ENCODE measurements around the gene GRK3. TPM values are rescaled to one million over a fixed set of nuclear protein-coding genes. Genes with fewer than 3 reads are reported as not detected.

Gene GRK3
- total RNA-seq, 1 experiment from 2014 or later = 14.6 TPM

DNA sequence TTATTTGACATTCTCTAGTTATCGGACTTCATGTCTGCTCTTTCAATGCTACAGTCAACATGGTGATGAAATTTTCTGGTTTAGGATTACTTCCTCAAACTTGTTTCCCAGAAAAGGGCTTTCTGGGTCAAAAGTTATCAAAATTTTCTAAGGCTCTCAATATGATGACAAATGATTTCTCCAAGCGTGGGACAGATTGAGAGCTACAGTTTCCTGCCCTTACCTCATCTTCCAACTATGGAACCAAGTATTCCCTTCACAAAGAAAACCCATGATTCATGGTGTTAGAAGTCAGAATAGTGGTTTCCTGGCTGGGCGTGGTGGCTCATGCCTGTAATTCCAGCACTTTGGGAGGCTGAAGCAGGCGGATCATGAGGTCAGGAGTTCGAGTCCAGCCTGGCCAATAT, 195.4 kb downstream of the GRK3 start:
- H3K36me3 ChIP-seq (ENCODE audit: control insufficient read depth in 1 of 2, insufficient read depth in 2 of 2, low read length in 2 of 2) = no peaks in the 10 kb centered on the region
- intact Hi-C loops (cut with micrococcal nuclease) = no loop called here
- H3K9me3 ChIP-seq (ENCODE audit: control insufficient read depth in 1 of 2, insufficient read depth in 1 of 2, low read depth in 1 of 2, low read length in 2 of 2) = no peaks in the 10 kb centered on the region
- H3K79me2 ChIP-seq (ENCODE audit: insufficient read depth, low read length) = no peaks in the 10 kb centered on the region
- ChIA-PET CTCF (interaction anchor here (3.9 kb wide), 1 partner anchor 13 kb away, joined by 13 read pairs; no protein-coding TSS in a partner anchor), POLR2A (no interaction called here), RAD21 (ENCODE audit: low non-redundant PET in 1 of 2, low total read pairs in 2 of 2, uncharacterized antibody in 2 of 2, unreplicated experiment in 2 of 2) (no interaction called here)
- no peaks in the 10 kb centered on the region for H3K9me2 ChIP-seq (ENCODE audit: insufficient read depth)
- DNase-seq (ENCODE audit: low read depth, low spot score) (no peak), ATAC-seq (peak; percentile 77; the same call in 1 of the 2 replicates)
- no TSS peak for BruUV-seq (replicated peaks)
- H3K27me3 ChIP-seq (ENCODE audit: insufficient read depth, low read length) = no peaks in the 10 kb centered on the region
- peak overlapping the region; percentile 46 for H3K4me2 ChIP-seq (ENCODE audit: low read length)
- H3K9ac ChIP-seq (ENCODE audit: low read length) = no peak overlapping the region
- TF ChIP-seq YY1 (IDR thresholded peaks at IDR 0.05; ENCODE audit: extremely low read depth, insufficient replicate concordance, low read depth, low read length) (no peak), ZNF274 (IDR thresholded peaks at IDR 0.05; ENCODE audit: low read depth, low read length) (no peak)
- TF ChIP-seq, protein P1, sequence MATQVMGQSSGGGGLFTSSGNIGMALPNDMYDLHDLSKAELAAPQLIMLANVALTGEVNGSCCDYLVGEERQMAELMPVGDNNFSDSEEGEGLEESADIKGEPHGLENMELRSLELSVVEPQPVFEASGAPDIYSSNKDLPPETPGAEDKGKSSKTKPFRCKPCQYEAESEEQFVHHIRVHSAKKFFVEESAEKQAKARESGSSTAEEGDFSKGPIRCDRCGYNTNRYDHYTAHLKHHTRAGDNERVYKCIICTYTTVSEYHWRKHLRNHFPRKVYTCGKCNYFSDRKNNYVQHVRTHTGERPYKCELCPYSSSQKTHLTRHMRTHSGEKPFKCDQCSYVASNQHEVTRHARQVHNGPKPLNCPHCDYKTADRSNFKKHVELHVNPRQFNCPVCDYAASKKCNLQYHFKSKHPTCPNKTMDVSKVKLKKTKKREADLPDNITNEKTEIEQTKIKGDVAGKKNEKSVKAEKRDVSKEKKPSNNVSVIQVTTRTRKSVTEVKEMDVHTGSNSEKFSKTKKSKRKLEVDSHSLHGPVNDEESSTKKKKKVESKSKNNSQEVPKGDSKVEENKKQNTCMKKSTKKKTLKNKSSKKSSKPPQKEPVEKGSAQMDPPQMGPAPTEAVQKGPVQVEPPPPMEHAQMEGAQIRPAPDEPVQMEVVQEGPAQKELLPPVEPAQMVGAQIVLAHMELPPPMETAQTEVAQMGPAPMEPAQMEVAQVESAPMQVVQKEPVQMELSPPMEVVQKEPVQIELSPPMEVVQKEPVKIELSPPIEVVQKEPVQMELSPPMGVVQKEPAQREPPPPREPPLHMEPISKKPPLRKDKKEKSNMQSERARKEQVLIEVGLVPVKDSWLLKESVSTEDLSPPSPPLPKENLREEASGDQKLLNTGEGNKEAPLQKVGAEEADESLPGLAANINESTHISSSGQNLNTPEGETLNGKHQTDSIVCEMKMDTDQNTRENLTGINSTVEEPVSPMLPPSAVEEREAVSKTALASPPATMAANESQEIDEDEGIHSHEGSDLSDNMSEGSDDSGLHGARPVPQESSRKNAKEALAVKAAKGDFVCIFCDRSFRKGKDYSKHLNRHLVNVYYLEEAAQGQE (IDR thresholded peaks at IDR 0.05; ENCODE audit: low read depth) = no peak
- peaks cover 8 to 14% of the 10 kb centered on the region in 2 experiments; a peak in 3 of 4 replicates for H3K4me1 ChIP-seq (ENCODE audit: control insufficient read depth in 1 of 2, insufficient read depth in 2 of 2, low read length in 2 of 2)
- H3K27ac ChIP-seq (ENCODE audit: low read depth, low read length) = no peak overlapping the region
- H4K20me1 ChIP-seq (ENCODE audit: insufficient read depth) = no peaks in the 10 kb centered on the region
- H3K4me3 ChIP-seq (replicated peaks in 1 of 2; ENCODE audit: low read depth in 1 of 2, low read length in 2 of 2) = no peak overlapping the region
- no peak overlapping the region for H2AFZ ChIP-seq (ENCODE audit: low read depth, low read length, poor library complexity, severe bottlenecking)

DNA sequence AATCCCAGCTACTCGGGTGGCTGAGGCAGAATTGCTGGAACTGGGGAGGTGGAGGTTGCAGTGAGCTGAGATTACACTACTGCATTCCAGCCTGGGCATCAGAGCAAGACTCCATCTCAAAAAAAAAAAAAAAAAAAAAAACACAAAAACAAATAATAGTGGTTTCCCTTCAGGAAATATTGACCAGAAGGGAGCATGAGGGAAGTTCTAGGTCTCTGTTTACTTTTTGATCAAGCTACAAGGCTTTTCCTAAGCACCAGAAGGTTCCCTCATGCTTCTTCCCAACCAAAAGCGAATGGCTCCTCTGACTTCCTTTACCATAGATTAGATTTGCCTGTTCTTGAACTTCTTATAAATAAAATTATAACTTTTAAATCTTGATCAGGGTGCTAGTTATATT, 195.8 kb downstream of the GRK3 start:
- no peak overlapping the region for H3K9ac ChIP-seq (ENCODE audit: low read length)
- H3K4me2 ChIP-seq (ENCODE audit: low read length) = peak overlapping the region; percentile 46
- no peaks in the 10 kb centered on the region for H4K20me1 ChIP-seq (ENCODE audit: insufficient read depth)
- TF ChIP-seq SRF (IDR thresholded peaks at IDR 0.05; ENCODE audit: low read depth) = no peak
- TF ChIP-seq ELF1 (IDR thresholded peaks at IDR 0.05; ENCODE audit: borderline replicate concordance, low read depth) = no peak
- no peak for TF ChIP-seq FOSL1 (IDR thresholded peaks at IDR 0.05; ENCODE audit: low read depth)
- no peak for TF ChIP-seq SIN3A (IDR thresholded peaks at IDR 0.05; ENCODE audit: low read depth)
- TF ChIP-seq, protein P2, sequence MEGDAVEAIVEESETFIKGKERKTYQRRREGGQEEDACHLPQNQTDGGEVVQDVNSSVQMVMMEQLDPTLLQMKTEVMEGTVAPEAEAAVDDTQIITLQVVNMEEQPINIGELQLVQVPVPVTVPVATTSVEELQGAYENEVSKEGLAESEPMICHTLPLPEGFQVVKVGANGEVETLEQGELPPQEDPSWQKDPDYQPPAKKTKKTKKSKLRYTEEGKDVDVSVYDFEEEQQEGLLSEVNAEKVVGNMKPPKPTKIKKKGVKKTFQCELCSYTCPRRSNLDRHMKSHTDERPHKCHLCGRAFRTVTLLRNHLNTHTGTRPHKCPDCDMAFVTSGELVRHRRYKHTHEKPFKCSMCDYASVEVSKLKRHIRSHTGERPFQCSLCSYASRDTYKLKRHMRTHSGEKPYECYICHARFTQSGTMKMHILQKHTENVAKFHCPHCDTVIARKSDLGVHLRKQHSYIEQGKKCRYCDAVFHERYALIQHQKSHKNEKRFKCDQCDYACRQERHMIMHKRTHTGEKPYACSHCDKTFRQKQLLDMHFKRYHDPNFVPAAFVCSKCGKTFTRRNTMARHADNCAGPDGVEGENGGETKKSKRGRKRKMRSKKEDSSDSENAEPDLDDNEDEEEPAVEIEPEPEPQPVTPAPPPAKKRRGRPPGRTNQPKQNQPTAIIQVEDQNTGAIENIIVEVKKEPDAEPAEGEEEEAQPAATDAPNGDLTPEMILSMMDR (IDR thresholded peaks at IDR 0.05 in 2 of 3, conservative IDR thresholded peaks at IDR 0.05 in 1 of 3; ENCODE audit: borderline replicate concordance in 1 of 3, insufficient read depth in 1 of 3, low read depth in 2 of 3, low read length in 2 of 3) = no peak
- TF ChIP-seq CBX3 (IDR thresholded peaks at IDR 0.05; ENCODE audit: low read depth) = no peak
- TF ChIP-seq EZH2 (IDR thresholded peaks at IDR 0.05) = no peak
- no peak for TF ChIP-seq ZFX (IDR thresholded peaks at IDR 0.05)
- no peak for TF ChIP-seq YY1 (IDR thresholded peaks at IDR 0.05; ENCODE audit: extremely low read depth, insufficient replicate concordance, low read depth, low read length)
- no peak for TF ChIP-seq EZH2phosphoT487 (IDR thresholded peaks at IDR 0.05; ENCODE audit: borderline replicate concordance)
- TF ChIP-seq, protein P3, sequence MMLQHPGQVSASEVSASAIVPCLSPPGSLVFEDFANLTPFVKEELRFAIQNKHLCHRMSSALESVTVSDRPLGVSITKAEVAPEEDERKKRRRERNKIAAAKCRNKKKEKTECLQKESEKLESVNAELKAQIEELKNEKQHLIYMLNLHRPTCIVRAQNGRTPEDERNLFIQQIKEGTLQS (IDR thresholded peaks at IDR 0.05) = no peak
- intact Hi-C loops (cut with micrococcal nuclease) = no loop called here
- H3K27ac ChIP-seq (ENCODE audit: low read depth, low read length) = no peak overlapping the region
- H3K9me2 ChIP-seq (ENCODE audit: insufficient read depth) = no peaks in the 10 kb centered on the region
- DNase-seq (ENCODE audit: low read depth, low spot score) = no peak
- no peaks in the 10 kb centered on the region for H3K79me2 ChIP-seq (ENCODE audit: insufficient read depth, low read length)
- RAD21 ChIA-PET (ENCODE audit: low non-redundant PET in 1 of 2, low total read pairs in 2 of 2, uncharacterized antibody in 2 of 2, unreplicated experiment in 2 of 2) = no interaction called here
- POLR2A ChIA-PET = no interaction called here
- no peaks in the 10 kb centered on the region for H3K27me3 ChIP-seq (ENCODE audit: insufficient read depth, low read length)
- peaks cover 8 to 14% of the 10 kb centered on the region in 2 experiments; a peak in 3 of 4 replicates for H3K4me1 ChIP-seq (ENCODE audit: control insufficient read depth in 1 of 2, insufficient read depth in 2 of 2, low read length in 2 of 2)
- CTCF ChIA-PET = interaction anchor here (1.0 to 3.9 kb wide), 2 partner anchors 13 to 18 kb away, joined by 3 to 13 read pairs; no protein-coding TSS in a partner anchor
- no peaks in the 10 kb centered on the region for H3K9me3 ChIP-seq (ENCODE audit: control insufficient read depth in 1 of 2, insufficient read depth in 1 of 2, low read depth in 1 of 2, low read length in 2 of 2)
- H2AFZ ChIP-seq (ENCODE audit: low read depth, low read length, poor library complexity, severe bottlenecking) = no peak overlapping the region
- BruUV-seq (replicated peaks) = no TSS peak
- no peaks in the 10 kb centered on the region for H3K36me3 ChIP-seq (ENCODE audit: control insufficient read depth in 1 of 2, insufficient read depth in 2 of 2, low read length in 2 of 2)
- ATAC-seq = no peak
- H3K4me3 ChIP-seq (replicated peaks in 1 of 2; ENCODE audit: low read depth in 1 of 2, low read length in 2 of 2) = no peak overlapping the region
